ENCODE results near the gene OCLN.

DNA sequence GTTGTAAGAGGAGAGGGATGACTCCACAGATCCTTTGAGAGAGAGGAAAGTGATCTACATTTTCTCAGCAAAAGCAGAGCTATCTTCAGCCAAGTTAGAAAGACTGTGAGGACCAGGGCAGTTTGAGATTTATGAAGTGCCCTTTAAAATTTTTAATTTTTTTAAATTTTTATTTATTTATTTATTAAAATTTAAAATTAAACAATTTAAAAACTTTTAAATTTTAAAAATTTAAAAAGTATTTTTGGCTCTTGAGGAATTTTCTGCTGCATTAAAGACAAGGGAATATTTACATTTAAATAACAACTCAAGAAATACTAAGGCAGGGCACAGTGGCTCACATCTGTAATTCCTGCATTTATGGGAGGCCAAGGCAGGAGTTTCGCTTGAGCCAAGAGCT is 30.4 kb upstream of the OCLN start:
- no peak for TF ChIP-seq EZH2 (IDR thresholded peaks at IDR 0.05)
- TF ChIP-seq, protein P1, sequence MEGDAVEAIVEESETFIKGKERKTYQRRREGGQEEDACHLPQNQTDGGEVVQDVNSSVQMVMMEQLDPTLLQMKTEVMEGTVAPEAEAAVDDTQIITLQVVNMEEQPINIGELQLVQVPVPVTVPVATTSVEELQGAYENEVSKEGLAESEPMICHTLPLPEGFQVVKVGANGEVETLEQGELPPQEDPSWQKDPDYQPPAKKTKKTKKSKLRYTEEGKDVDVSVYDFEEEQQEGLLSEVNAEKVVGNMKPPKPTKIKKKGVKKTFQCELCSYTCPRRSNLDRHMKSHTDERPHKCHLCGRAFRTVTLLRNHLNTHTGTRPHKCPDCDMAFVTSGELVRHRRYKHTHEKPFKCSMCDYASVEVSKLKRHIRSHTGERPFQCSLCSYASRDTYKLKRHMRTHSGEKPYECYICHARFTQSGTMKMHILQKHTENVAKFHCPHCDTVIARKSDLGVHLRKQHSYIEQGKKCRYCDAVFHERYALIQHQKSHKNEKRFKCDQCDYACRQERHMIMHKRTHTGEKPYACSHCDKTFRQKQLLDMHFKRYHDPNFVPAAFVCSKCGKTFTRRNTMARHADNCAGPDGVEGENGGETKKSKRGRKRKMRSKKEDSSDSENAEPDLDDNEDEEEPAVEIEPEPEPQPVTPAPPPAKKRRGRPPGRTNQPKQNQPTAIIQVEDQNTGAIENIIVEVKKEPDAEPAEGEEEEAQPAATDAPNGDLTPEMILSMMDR (IDR thresholded peaks at IDR 0.05): no peak

All from neural progenitor cell (in vitro differentiated cells).